Bronchial epithelial cell (primary cell): ENCODE results near the gene VAMP7. TPM values are rescaled to one million over a fixed set of nuclear protein-coding genes. Genes with fewer than 3 reads are reported as not detected.
"Not testable (repeated sequence)": the region's sequence is repeated elsewhere in the genome, so short reads cannot be mapped to it uniquely, and the experiment has no call there.

Experiments used
- DNase-seq: peaks from one replicate; pipeline ENCODE4 v3.0.0-alpha.2; 2010; ENCODE audit warnings: low read depth
- FAIRE-seq: peaks from 2 replicates; lab custom pipeline; 2011; peaks lifted over from hg19 to GRCh38; lab: Jason Lieb, UNC
- H3K27me3 ChIP-seq: 2 replicates; pipeline ENCODE4 v1.5.1; 2011; ENCODE audit warnings: low read length; ENCODE audit not compliant: control insufficient read depth, insufficient read depth
- H3K36me3 ChIP-seq: 2 replicates; pipeline ENCODE4 v1.5.1; 2011; ENCODE audit warnings: low read length; ENCODE audit not compliant: control insufficient read depth, insufficient read depth
- H3K4me3 ChIP-seq: 2 replicates; pipeline ENCODE4 v1.5.1; 2011; ENCODE audit warnings: mild to moderate bottlenecking, low read depth, low read length, control low read depth
- total RNA-seq: library from RNA; depleted of rRNA; stranded (reverse); fragments of >200 nt; gene quantifications from 2 replicates; pipeline ENCODE4 v1.2.1, GENCODE V29; 2014
- TF ChIP-seq, protein P1 (sequence below): IDR thresholded peaks from 2 replicates; pipeline ENCODE4 v1.5.1; 2011; ENCODE audit warnings: mild to moderate bottlenecking, moderate library complexity, low read length, control low read depth, inconsistent platforms; ENCODE audit not compliant: insufficient read depth, severe bottlenecking

VAMP7 gene, protein sequence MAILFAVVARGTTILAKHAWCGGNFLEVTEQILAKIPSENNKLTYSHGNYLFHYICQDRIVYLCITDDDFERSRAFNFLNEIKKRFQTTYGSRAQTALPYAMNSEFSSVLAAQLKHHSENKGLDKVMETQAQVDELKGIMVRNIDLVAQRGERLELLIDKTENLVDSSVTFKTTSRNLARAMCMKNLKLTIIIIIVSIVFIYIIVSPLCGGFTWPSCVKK
- 21.5 and 23.2 TPM in 2 replicates for total RNA-seq

DNA sequence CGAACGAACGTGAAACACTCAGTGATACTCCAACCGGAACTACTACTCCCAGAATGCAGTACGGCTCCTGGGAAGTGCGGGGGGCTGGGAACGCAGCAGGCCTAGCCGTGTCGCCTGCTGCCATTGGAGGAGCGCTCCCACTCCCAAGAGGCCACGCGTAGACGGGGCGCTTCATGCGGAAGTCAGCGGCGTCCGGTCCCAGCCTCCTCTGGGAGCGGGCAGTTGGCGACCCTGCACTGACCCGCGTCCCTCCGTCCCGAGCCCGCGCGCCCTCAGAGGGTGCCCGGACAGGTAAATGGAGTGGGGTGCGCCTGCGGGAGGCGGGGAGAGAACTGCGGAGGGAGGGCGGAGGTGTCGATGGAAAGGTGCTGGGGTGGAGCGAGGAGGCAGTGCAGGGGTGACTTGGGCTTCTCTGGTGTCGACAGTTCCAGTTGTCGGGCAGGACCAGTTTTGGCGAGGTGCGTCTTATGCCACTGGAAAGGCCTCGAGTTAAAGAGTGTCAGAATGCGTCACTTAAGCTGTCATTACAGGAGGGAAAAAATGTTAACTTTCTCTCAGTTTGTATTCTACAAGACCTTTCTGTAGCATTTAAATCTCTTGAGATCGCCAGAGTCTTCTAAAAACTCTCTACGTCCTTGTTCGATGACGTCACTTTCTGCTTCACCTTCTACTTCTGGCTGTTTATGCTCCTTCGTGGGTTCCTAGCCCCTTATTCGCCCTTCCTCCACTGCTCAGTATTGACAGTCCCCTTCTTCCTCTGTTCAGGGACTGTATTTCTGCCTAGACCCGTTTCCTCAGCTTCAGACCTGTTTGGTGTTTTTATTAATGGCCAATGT is at the start of gene VAMP7:
Gene VAMP7, plus strand, starts transcription at position 188 of the 836 bp plus-strand sequence. CDS start 8,122 bp downstream, outside the sequence.
- Histone ChIP-seq H3K27me3 (no peaks in the 10 kb centered on the region), H3K36me3 (no peaks in the 10 kb centered on the region), H3K4me3 (peak within 1 kb of the TSS; percentile 55)
- DNase-seq (peak; percentile 83), FAIRE-seq (no peak)
- TF ChIP-seq, protein P1, sequence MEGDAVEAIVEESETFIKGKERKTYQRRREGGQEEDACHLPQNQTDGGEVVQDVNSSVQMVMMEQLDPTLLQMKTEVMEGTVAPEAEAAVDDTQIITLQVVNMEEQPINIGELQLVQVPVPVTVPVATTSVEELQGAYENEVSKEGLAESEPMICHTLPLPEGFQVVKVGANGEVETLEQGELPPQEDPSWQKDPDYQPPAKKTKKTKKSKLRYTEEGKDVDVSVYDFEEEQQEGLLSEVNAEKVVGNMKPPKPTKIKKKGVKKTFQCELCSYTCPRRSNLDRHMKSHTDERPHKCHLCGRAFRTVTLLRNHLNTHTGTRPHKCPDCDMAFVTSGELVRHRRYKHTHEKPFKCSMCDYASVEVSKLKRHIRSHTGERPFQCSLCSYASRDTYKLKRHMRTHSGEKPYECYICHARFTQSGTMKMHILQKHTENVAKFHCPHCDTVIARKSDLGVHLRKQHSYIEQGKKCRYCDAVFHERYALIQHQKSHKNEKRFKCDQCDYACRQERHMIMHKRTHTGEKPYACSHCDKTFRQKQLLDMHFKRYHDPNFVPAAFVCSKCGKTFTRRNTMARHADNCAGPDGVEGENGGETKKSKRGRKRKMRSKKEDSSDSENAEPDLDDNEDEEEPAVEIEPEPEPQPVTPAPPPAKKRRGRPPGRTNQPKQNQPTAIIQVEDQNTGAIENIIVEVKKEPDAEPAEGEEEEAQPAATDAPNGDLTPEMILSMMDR: no peak

DNA sequence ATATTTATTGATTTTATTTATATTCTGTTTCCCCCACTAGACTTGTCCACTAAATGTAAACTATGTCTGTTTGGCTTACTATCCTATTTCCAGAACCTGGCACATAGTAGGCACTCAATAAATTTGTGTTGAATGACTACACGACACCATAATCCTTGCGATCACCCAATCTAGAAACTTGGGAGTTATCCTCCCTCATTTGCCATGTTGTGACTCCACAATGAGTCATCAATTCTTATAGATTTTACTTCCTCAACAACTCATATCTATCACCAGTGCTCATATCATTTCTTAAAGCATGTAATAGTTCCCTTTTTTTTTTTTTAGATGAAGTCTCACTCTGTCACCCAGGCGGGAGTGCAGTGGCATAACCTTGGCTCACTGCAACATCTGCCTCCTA is 39.9 kb upstream of the VAMP7 start:
- Histone ChIP-seq H3K4me3 (no peak overlapping the region), H3K36me3 (no peaks in the 10 kb centered on the region), H3K27me3 (no peaks in the 10 kb centered on the region)
- TF ChIP-seq, protein P1: no peak
- FAIRE-seq (no peak), DNase-seq (peak; percentile 47)

DNA sequence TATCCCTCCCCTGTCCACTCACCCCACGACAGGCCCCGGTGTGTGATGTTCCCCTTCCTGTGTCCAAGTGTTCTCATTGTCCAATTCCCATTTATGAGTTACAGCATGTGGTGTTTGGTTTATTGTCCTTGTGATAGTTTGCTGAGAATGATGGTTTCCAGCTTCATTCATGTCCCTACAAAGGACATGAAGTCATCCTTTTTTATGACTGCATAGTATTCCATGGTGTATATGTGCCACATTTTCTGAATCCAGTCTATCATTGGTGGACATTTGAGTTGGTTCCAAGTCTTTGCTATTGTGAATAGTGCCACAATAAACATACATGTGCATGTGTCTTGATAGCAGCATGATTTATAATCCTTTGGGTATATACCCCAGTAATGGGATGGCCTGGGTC is 29.4 kb upstream of the VAMP7 start:
- FAIRE-seq, DNase-seq, H3K36me3 ChIP-seq, H3K27me3 ChIP-seq, H3K4me3 ChIP-seq: not testable (repeated sequence)

DNA sequence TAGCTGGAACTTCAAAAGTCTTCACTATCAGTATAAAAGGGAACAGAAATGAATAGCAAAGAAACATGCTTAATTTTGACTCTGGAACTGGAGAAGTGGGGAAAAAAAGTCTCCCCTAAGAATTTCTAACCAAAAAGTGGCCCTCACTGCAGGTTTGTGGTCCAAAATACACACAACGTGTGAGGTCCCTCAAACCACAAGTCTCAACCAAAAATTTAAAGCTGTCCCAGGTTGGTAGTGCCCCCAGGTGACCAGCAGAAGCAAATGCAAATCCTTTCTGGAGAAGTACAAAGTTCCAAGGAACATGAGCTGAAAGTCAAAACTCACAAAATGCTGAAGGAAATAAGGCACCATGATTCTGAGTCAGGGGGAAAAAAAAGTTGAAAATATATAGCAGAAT is 23.6 kb upstream of the VAMP7 start:
- H3K36me3 ChIP-seq: no peaks in the 10 kb centered on the region
- DNase-seq (peak; percentile 6), FAIRE-seq (no peak)
- H3K4me3 ChIP-seq: no peak overlapping the region
- TF ChIP-seq, protein P1: peak; percentile 20
- no peaks in the 10 kb centered on the region for H3K27me3 ChIP-seq

GRCh38 chrX:155864655-155865054 is 16.5 kb upstream of the VAMP7 start:
- DNase-seq (no peak), FAIRE-seq (no peak)
- H3K4me3 ChIP-seq: no peak overlapping the region
- TF ChIP-seq, protein P1: no peak
- no peaks in the 10 kb centered on the region for H3K27me3 ChIP-seq
- no peaks in the 10 kb centered on the region for H3K36me3 ChIP-seq

GRCh38 chrX:155865193-155865592 is 16.0 kb upstream of the VAMP7 start:
- DNase-seq (no peak), FAIRE-seq (no peak)
- no peak overlapping the region for H3K4me3 ChIP-seq
- H3K36me3 ChIP-seq: no peaks in the 10 kb centered on the region
- no peaks in the 10 kb centered on the region for H3K27me3 ChIP-seq
- TF ChIP-seq, protein P1: no peak
